ACC112 (cell line): Measurements from ENCODE around the gene PRKAR1A.

Experiments
- H2AFZ ChIP-seq: fragments of 200-600 bp; sonication (generic); one replicate; pipeline ENCODE4 v1.6.0; 2017; ENCODE audit warnings: antibody characterized with exemption, low read length; ENCODE audit not compliant: unreplicated experiment
- H3K27ac ChIP-seq: fragments of 200-600 bp; sonication (generic); 2 replicates; pipeline ENCODE4 v1.5.1; 2014; ENCODE audit warnings: low read depth, mild to moderate bottlenecking, antibody characterized with exemption, low read length, moderate library complexity
- H3K27me3 ChIP-seq: fragments of 200-600 bp; sonication (generic); 2 replicates; pipeline ENCODE4 v1.6.1; 2014; ENCODE audit warnings: mild to moderate bottlenecking, antibody characterized with exemption, low read length, moderate library complexity, mixed read lengths; ENCODE audit not compliant: insufficient read depth
- H3K36me3 ChIP-seq: fragments of 200-600 bp; sonication (generic); 2 replicates; pipeline ENCODE4 v1.6.1; 2016; ENCODE audit warnings: mild to moderate bottlenecking, antibody characterized with exemption, low read length, moderate library complexity, mixed read lengths; ENCODE audit not compliant: insufficient read depth
- H3K4me1 ChIP-seq: fragments of 200-600 bp; sonication (generic); one replicate; pipeline ENCODE4 v1.6.1; 2016; ENCODE audit warnings: low read length, mixed read lengths; ENCODE audit not compliant: insufficient read depth, unreplicated experiment, control insufficient read depth
- H3K4me3 ChIP-seq: fragments of 200-600 bp; sonication (generic); 2 replicates; pipeline ENCODE4 v1.5.1; 2014; ENCODE audit warnings: mild to moderate bottlenecking, low read depth, low read length
- H3K79me2 ChIP-seq: fragments of 200-600 bp; sonication (generic); one replicate; pipeline ENCODE4 v1.6.0; 2016; ENCODE audit warnings: low read length; ENCODE audit not compliant: control insufficient read depth, unreplicated experiment, insufficient read depth

The PRKAR1A gene

GRCh38 chr17:68567581-68567980 lies 55.4 kb downstream of the PRKAR1A start:
- peaks cover 6% of the 10 kb centered on the region for H3K4me1 ChIP-seq
- H3K79me2 ChIP-seq, result no peaks in the 10 kb centered on the region
- no peak overlapping the region for H2AFZ ChIP-seq
- no peak overlapping the region for H3K4me3 ChIP-seq
- no peak overlapping the region for H3K27ac ChIP-seq
- H3K36me3 ChIP-seq, result no peaks in the 10 kb centered on the region
- no peaks in the 10 kb centered on the region for H3K27me3 ChIP-seq

GRCh38 chr17:68568581-68568980 lies 56.4 kb downstream of the PRKAR1A start:
- no peaks in the 10 kb centered on the region for H3K27me3 ChIP-seq
- no peaks in the 10 kb centered on the region for H3K36me3 ChIP-seq
- H3K4me1 ChIP-seq, result peaks cover 6% of the 10 kb centered on the region
- H3K79me2 ChIP-seq, result no peaks in the 10 kb centered on the region
- no peak overlapping the region for H3K4me3 ChIP-seq
- H2AFZ ChIP-seq, result no peak overlapping the region
- no peak overlapping the region for H3K27ac ChIP-seq

GRCh38 chr17:68569346-68569745 lies 57.1 kb downstream of the PRKAR1A start:
- Histone ChIP-seq H2AFZ (no peak overlapping the region), H3K4me3 (no peak overlapping the region), H3K79me2 (no peaks in the 10 kb centered on the region), H3K27ac (no peak overlapping the region), H3K27me3 (no peaks in the 10 kb centered on the region), H3K4me1 (peaks cover 6% of the 10 kb centered on the region), H3K36me3 (no peaks in the 10 kb centered on the region)

- Histone ChIP-seq H3K36me3 (no peaks in the 10 kb centered on the region), H3K4me3 (no peak overlapping the region), H3K79me2 (no peaks in the 10 kb centered on the region), H3K27ac (no peak overlapping the region), H2AFZ (no peak overlapping the region), H3K4me1 (peaks cover 6% of the 10 kb centered on the region), H3K27me3 (no peaks in the 10 kb centered on the region)
These were observed 58.3 kb downstream of the PRKAR1A start for GRCh38 chr17:68570526-68570925.

- H3K4me1 ChIP-seq, result peaks cover 12% of the 10 kb centered on the region
- H2AFZ ChIP-seq, result no peak overlapping the region
- no peaks in the 10 kb centered on the region for H3K36me3 ChIP-seq
- no peaks in the 10 kb centered on the region for H3K79me2 ChIP-seq
- H3K4me3 ChIP-seq, result no peak overlapping the region
- no peaks in the 10 kb centered on the region for H3K27me3 ChIP-seq
- no peak overlapping the region for H3K27ac ChIP-seq
These were observed 60.1 kb downstream of the PRKAR1A start for GRCh38 chr17:68572138-68572842.

- Histone ChIP-seq H2AFZ (no peak overlapping the region), H3K27ac (no peak overlapping the region), H3K4me3 (no peak overlapping the region)
These were observed 61.1 kb downstream of the PRKAR1A start for GRCh38 chr17:68573338-68573737.

GRCh38 chr17:68576137-68576536 lies 63.9 kb downstream of the PRKAR1A start:
- Histone ChIP-seq H3K4me3 (no peak overlapping the region), H3K27me3 (no peaks in the 10 kb centered on the region), H3K79me2 (no peaks in the 10 kb centered on the region), H3K4me1 (peaks cover 46% of the 10 kb centered on the region), H3K27ac (peak overlapping the region; percentile 65; the same call in 1 of the 2 replicates), H3K36me3 (no peaks in the 10 kb centered on the region), H2AFZ (no peak overlapping the region)

More at GRCh38 chr17:68573338-68573737, 61.1 kb downstream of the PRKAR1A start:
- Histone ChIP-seq H3K4me1 (peaks cover 22% of the 10 kb centered on the region), H3K36me3 (no peaks in the 10 kb centered on the region), H3K27me3 (no peaks in the 10 kb centered on the region), H3K79me2 (no peaks in the 10 kb centered on the region)

- H3K79me2 ChIP-seq, result no peaks in the 10 kb centered on the region
- H3K27ac ChIP-seq, result peak overlapping the region; percentile 65
- H3K27me3 ChIP-seq, result no peaks in the 10 kb centered on the region
- no peaks in the 10 kb centered on the region for H3K36me3 ChIP-seq
- peaks cover 47% of the 10 kb centered on the region for H3K4me1 ChIP-seq
- H2AFZ ChIP-seq, result peak overlapping the region; percentile 85
- peak overlapping the region; percentile 3; the same call in 1 of the 2 replicates for H3K4me3 ChIP-seq
These were observed 64.7 kb downstream of the PRKAR1A start for GRCh38 chr17:68576811-68577496.

GRCh38 chr17:68577497-68577821 lies 65.2 kb downstream of the PRKAR1A start:
- Histone ChIP-seq H3K4me3 (peak overlapping the region; percentile 3; the same call in 1 of the 2 replicates), H3K36me3 (no peaks in the 10 kb centered on the region), H3K79me2 (no peaks in the 10 kb centered on the region), H2AFZ (no peak overlapping the region), H3K4me1 (peaks cover 47% of the 10 kb centered on the region), H3K27ac (peak overlapping the region; percentile 38), H3K27me3 (no peaks in the 10 kb centered on the region)

- Histone ChIP-seq H3K4me1 (peaks cover 47% of the 10 kb centered on the region), H3K79me2 (no peaks in the 10 kb centered on the region), H2AFZ (no peak overlapping the region), H3K27ac (no peak overlapping the region; the same call in 1 of the 2 replicates), H3K4me3 (no peak overlapping the region), H3K27me3 (no peaks in the 10 kb centered on the region), H3K36me3 (no peaks in the 10 kb centered on the region)
These were observed 66.0 kb downstream of the PRKAR1A start for GRCh38 chr17:68578236-68578635.
